NCI-H524 (cell line): ENCODE measurements around the gene LZTS2.

Experiments
- DNase-seq, 2 experiments: peaks; one replicate each; lab custom pipeline; 2025; lab: John Stamatoyannopoulos, UW

Gene LZTS2

GRCh38 chr10:100998183-100998990, 1.2 kb upstream of the LZTS2 start:
- peak; percentile 53 to 83 for DNase-seq

DNA sequence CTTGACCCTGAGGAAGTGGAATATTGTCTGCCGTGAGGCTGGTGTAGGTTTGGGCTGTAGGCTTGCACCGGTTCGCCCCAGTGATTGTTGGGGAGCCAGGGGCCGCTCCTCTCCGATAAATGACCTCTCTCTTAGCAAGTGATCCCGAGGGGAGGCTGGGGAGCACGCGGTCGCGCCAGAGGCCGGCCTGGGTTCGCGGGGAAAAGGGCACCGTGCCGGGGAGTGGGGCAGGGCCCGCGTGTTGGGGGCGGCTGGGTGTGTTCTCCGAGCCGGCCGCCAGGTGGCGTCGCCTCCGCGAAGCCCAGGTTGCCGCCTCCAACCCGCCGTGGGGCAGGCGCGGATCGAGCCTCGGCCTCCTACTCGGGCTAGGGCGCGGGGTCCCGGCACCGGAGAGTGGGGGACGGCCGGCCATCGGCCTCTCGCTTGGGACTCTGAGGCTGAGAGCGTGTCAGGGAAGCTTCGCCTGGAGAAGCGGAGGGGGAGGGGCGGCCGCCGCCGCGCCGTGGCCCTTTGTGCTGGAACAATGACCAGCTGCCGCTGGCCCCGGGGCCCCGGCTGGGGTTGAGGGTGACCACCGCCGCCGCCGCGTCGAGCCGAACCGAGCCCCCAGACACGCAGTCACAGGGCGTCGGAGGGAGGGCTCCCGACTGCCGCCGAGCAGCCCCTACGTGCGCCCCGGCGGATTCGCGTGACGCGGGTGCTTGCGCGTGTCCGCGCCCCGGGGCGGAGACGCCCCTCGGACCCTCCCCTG, 442 bp upstream of the LZTS2 start:
- peak in 1 of 2 experiments; percentile 12 for DNase-seq

GRCh38 chr10:101000127-101000914, 713 bp downstream of the LZTS2 start:
- no peak for DNase-seq

DNA sequence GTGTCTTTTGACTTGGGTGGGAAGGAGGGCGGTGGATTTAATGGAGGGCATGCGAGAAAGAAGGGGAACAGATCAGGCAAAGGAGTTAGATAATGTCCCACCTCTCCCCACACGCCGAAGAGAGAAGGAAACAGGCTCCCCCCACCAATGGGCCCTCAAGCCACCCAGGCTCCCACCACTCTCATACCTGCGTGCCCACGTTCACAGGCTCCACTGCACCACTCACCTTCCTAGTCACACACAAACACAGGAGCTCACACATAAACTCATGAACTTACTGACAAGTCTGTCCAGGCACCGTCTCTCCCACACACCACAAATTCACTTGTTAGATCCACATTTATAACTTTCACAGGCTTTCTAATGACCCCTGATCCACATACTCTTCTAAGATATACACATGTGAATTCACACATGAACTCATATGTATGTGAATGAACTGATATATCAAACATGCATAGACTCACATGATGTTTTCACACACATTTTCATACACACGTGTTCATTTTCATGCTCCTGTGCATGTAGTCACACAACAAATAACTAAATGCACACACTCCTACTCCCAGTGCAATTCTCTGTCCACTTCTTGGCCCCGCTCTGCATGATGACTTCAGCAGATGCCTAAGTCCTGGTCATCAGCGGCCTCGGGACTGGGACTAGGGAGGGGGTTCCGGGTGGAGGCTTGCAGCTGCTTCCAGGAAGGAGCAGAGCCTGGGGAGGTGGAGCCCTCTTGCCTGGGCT, 1.5 kb downstream of the LZTS2 start:
- DNase-seq, result no peak

DNA sequence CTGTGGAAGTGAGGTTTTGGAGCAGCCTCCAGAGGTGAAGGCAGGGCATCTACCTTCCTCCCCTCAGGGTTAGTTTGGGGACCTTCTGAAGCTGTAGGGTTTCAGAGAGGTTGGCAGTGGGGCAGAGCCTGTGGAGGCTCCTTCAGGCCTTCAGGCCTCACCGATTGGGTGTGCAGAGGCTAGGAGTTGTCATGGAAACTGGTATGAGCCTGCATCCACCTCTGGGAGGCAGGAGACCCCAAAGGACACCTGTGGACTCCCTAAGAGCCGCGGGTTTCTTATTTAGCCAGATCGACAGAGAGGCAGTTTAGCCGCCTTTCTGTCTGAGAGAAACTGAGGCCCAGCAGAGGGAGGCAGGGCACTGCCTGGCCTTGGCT, 2.0 kb downstream of the LZTS2 start:
- DNase-seq, result no peak

GRCh38 chr10:101002456-101002855, 2.8 kb downstream of the LZTS2 start:
- DNase-seq, result no peak

DNA sequence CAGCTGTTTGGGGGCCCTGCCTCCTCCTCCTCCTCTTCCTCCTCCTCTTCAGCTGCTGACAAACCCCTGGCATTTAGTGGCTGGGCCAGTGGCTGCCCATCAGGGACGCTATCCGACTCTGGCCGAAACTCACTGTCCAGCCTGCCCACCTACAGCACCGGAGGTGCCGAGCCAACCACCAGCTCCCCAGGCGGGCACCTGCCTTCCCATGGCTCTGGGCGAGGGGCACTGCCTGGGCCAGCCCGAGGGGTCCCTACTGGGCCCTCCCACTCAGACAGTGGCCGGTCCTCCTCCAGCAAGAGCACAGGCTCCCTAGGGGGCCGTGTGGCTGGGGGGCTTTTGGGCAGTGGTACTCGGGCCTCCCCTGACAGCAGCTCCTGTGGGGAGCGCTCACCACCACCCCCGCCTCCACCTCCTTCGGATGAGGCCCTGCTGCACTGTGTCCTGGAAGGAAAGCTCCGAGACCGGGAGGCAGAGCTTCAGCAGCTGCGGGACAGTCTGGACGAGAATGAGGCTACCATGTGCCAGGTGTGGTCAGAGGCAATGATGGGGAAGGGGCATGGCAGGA, 4.1 kb downstream of the LZTS2 start:
- DNase-seq, result no peak

DNA sequence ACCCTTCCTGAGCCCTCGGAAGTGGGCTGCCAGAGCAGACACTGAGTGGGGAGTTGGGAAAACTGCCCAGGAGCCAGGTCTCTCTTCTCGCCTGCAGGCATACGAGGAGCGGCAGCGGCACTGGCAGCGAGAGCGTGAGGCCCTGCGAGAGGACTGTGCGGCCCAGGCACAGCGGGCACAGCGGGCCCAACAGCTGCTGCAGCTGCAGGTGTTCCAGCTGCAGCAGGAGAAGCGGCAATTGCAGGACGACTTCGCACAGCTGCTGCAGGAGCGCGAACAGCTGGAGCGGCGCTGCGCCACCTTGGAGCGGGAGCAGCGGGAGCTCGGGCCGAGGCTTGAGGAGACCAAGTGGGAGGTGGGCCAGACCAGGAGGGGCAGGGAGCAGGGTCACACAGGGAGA, 5.8 kb downstream of the LZTS2 start:
- DNase-seq, result no peak

GRCh38 chr10:101005869-101006567, 6.4 kb downstream of the LZTS2 start:
- DNase-seq, result no peak

GRCh38 chr10:101006593-101007098, 7.0 kb downstream of the LZTS2 start:
- no peak for DNase-seq

- peak in 1 of 2 experiments; percentile 25 for DNase-seq
These were observed 7.6 kb downstream of the LZTS2 start for GRCh38 chr10:101007099-101007711.

DNA sequence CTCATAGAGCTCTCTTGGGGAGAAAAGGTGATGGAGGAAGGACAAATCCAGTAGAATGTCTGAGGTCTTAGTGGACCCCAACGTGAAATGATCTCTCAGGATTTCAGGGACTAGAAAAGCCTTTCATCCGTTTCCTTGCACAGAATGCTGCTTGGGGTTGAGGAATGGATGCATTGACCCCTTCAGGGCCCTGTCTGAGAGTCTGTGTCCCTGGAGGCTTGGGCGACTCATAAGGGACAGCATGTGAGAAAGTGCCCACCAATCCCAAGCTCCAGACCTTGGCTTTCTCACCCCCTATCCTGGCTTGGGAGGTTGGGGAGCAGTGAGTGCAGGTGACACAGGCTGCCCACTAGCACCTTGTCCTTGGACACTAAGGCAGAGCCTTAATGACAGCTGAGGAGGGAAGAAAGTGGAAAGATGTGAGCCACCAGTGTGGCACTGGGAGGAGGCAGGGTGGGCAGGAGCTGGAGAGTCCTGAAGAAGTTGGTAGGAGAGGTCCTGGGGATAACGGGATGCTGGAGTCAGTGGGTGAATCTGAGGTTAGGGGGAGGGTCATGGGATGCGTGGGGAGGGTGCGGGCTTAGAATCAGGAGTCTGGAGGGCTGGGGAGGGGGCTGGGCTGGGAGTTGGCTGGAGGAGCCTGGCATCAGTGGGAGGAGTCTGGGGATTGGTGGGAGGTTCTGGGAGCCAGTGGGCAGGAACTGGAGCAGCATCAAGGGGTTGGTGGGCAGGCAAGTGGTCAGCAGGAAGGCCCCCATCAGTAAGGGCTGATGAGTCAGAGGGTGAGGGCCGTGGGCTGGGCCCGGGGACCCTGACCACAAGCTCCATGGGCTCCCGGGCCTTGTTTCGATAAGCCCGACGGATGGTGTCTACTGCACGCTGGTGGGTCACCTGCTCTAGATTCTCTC, 8.6 kb downstream of the LZTS2 start:
- no peak for DNase-seq

DNA sequence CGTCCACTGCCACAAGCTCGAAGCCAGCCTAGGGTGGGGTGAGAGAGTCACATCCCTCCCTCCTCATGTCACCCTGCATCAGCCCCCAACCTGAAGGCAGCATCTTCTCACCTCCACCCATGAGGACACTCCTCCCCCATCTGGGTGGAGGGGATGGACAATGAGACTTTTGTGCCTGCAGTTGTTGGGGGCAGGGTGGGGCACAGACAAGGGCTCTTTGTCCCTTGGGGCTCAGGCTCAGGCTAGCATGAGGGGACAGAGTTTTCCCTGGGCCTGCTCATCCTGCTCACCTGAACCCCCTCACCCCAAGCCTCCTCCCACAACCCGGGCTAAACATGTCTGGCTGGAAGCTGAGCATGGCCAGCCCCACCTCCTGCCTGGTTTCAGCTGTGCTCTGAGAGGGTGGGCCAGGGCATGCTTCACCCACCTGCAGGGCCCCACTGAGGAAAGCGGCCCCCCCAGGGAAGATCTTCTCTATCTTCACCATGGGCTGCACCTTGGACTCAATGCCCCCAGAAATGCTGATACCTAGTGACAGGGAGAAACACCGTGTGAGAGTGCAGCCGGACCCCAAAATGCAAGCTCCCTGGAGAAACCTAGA, 9.3 kb downstream of the LZTS2 start:
- no peak for DNase-seq

DNA sequence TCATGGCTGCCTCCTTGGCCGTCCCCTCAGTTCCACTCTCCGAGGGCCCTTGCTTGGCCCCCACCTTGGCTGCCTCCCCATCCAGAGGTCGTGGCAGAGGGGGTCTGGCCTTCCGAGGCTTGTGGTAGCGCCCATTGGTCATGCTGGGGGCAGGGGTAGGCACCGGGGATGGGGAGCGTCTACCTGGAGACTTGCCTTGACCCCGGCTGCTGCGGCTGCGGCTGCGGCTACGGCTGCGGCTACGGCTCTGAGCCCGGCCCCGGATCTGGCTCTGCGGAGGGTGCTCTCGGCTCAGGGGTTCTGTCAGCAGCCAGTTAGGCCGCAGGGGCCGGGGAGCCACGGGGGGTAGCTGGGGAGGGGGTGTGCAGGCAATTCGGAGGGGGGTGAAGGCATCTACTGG, 10.7 kb downstream of the LZTS2 start:
- no peak for DNase-seq

DNA sequence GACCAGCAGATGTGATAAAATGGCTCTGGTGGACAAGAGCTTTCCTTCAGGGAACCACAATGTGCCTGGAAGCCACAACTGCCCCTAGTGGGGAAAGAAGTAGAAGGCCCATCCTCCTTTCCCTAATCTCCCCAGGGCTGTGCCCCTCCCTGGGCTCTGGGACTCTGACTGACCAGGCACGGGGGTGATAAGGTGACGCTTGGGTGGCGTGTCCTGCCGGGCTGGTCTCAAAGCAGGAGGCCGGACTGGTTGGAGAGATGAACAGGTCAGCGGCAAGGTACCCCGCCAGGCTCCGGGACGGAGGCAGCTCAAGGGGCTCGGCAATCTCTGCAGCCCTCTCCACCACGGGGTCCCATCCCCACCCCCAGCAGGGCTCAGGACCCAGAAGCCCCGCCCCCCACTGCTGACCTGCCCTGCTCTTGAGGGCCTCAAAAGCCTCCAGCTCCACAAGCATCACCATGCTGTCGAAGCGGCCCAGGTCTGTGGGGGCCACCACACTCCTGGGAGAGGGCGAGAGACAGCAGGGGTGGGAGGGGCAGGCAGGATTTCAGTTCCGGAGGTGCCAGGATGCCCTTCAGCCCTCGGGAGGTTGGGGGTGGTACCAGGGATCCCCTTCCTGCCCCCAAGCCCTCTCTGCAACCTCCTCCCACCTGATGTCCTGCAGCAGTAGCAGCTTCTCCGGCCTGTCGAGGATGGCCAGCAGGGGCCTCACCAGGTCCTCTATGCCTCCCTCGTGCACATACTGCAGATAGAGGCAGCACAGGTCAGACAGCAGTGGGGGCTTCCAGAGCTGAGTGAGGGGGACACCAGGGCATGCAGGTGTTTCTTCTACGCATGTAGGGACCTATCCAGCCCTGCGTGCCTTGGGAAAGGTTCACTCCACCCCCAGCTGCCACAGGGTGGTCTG, 12.2 kb downstream of the LZTS2 start:
- peak in 1 of 2 experiments; percentile 7 for DNase-seq

GRCh38 chr10:101012525-101013364, 13.1 kb downstream of the LZTS2 start:
- DNase-seq, result peak; percentile 63 to 72

DNA sequence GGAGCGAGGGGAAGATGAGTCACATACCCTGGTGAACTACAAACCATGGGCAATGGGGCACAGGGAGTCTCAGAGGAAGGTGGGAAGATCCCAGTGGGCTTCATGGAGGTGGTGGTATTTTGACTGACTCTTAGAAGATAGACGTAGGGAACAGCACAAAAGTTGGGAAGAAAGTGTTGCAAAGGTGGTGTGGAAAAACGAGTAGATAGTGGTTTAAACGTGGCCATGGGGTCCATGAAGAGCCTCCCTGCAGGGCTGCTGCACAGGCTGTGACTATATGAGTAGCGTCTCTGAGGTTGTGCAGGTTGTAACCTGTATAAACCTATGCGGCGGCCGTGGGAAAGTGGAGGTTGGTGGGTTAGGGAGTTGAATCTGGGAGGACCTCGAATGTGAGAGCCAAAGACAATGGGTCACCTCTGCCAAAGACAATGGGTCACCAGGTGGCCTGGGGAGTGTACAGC, 13.8 kb downstream of the LZTS2 start:
- no peak for DNase-seq
